HS-27A (cell line): ENCODE results near the gene PPP1R3C.

Experiments used
- DNase-seq: peaks from one replicate; pipeline ENCODE4 v3.0.0-alpha.2; 2012; ENCODE audit warnings: low read depth, missing footprints

PPP1R3C gene

DNA sequence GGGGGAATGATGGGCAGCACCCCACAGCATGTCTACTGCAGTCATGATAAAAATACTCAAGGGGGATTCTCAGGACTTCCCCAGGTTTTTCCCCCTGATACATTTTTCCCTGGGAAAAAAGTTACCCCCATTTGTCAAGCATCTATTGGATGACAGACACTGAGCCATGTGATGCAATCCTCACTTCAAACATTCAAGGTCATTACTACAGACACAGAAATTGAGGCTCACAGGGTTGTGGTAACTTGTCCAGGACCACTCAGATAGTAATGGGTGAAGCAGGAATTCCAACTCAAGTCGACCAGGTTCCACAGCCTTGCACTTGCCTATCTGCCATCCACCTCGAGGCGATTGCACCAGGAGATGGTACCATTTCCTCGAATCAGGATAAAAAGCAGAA, 31.7 kb downstream of the PPP1R3C start:
- DNase-seq: no peak

DNA sequence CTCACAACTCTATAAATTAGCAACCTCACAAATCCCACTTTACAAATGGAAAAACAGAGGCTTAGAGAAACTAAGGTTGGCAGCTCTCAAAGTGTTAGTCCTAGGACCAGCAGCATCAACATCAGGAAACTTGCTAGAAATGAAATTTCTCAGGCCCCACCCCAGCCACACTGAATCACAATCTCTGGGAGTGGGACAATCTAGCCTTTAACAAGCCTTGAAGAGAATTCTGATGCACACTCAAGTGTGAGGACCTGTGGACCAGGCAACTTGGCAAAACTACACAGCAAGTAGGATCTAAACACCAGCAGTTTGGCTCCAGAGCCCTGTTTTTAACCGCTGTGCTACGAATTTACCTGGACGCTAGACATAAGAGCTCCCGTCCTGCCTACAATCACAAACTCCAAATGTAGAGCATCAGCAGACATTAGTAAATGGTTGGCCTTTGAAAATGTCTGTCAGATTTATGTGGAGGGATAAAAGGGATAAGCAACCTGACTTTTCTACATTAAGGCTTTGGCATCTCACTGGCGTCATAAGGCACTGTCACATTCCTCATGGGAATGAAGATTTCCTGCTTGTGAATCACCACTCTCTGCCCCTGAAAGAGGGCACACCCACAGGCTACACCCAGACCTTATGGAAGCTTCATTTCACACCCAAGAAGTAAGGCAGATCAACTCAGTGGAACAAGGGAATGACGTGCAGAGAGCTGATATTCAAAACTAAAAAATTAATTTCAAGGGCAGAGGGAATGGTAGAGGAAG, 34.5 kb downstream of the PPP1R3C start:
- DNase-seq: no peak

DNA sequence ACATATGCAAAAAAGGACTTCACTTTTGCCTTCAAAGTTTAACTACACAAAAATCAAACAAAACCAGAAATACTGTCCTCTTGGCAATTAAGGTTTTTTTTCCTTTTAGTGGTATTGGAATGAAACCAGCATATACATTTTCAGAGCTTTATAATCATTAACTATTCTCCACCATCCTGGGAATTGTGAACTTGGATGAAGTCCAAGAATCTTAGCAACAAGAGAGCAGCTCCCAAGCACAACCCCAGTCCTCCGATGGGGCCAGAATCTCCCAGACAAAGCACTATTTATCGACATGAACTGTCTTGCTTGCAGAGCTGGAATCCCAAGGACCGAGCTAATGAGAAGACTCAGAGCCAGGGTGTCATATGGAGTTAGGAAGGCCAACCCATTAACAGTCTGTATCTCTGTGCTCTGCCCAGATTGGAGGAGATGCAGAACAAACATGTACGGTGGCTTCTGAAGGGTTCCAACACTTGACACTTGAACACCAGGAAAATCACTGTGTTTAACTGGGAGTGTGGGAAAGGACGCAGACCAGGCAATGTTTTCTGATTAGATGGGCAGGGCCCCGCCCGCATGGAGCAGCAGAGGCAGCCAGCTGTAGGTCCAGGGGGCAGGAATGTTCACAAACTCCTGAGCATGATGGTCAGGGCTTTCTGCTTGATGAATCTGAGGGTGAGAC, 35.5 kb downstream of the PPP1R3C start:
- no peak for DNase-seq

DNA sequence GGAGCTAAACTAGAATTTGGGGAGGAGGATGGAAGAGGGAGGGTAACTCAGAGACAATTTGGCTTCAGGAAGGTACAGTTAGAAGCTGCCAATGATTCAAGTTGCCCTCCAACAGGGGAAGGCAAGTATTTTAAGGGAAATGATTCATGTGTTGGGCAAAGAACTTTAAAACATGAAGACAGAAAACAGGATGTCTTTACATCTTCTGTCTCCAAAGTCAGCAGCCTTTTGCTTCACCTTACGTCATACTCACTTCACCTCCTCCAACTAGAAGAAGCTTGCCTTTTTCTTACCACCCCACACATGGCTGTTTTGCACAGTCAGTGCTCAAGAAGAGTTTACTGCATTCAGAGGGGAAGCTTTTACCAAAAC, 36.1 kb downstream of the PPP1R3C start:
- DNase-seq: no peak

DNA sequence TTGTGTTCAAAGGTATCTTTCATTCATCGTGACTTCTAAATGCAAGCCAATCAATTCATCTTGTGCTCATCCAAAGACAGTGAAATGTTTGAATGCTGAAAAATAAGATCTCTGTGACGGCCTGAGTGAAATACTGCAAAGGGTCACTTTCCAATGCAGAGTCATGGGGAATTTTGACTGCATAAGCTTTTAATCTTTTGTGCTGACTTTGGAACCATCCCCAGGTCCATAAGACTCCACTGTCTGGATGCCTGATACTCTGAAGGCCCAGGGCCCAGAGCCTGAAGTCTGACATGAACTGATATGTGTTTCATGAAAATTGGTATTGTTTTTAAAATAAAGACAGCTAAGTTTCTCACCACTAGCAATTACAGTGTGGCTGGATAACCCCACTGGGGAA, 39.0 kb downstream of the PPP1R3C start:
- no peak for DNase-seq

GRCh38 chr10:91593366-91593765, 39.5 kb downstream of the PPP1R3C start:
- DNase-seq: no peak

- no peak for DNase-seq
These were observed 40.5 kb downstream of the PPP1R3C start for GRCh38 chr10:91592266-91592975.

GRCh38 chr10:91591797-91592174, 41.1 kb downstream of the PPP1R3C start:
- DNase-seq: no peak

GRCh38 chr10:91590904-91591796, 41.7 kb downstream of the PPP1R3C start:
- no peak for DNase-seq

- no peak for DNase-seq
These were observed 42.5 kb downstream of the PPP1R3C start for GRCh38 chr10:91590142-91590903.

- no peak for DNase-seq
These were observed 43.2 kb downstream of the PPP1R3C start for GRCh38 chr10:91589658-91590035.

- DNase-seq: no peak
These were observed 43.7 kb downstream of the PPP1R3C start for GRCh38 chr10:91589015-91589657.

DNA sequence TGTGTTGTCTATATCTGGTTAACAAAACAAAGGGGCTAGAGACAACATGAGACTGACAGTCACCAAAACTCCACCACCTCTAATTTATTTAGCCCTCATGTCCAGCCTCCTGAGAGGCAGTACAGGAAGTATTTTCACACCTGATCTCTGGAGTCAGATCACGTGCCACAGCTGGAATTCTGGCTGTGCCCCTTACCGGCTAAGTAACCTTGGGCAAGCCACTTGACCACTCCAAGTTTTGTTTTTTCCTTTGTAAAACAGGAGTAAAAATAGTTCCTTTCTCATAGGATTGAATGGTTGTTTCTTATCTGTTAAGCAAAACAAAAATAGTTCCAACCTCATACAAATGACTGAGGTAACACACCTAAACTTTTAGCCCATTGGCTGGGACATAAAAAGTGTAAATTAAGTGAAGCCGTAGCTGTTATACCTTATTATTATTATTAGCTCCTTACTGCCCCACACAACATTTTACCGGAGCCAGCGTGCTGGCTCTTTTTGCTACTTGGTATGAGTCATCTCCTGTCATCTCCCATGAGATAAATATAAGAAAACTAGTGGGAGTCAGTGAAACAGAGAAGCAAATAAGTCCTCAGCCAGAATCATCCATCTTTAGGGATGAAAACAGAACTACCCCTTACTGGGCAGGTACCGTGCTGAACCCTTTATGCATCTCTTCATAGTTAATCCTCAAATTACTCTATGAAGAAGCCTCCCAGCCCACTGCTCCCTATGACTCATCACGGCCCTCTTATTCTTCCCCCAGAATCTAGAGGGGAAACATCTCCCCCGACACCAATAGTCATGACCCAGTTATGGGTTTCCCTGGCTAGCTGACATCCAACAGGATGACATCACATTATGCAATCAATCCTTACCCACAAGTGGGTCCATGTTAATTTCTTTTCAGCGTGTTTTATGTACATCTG, 44.9 kb downstream of the PPP1R3C start:
- DNase-seq: no peak

- DNase-seq: no peak
These were observed 50.7 kb downstream of the PPP1R3C start for GRCh38 chr10:91582153-91582554.

- DNase-seq: no peak
These were observed 53.4 kb downstream of the PPP1R3C start for GRCh38 chr10:91579329-91579985.
